GM12878 (cell line): ENCODE results near the gene BARX2. TPM values are rescaled to one million over a fixed set of nuclear protein-coding genes. Genes with fewer than 3 reads are reported as not detected.

Experiments used
- ATAC-seq: fragments of 200-7000 bp; cut with Tn5 transposase; 3 replicates; pipeline ENCODE4 v1.9.1; 2020; ENCODE audit warnings: mild to moderate bottlenecking, moderate library complexity
- BruUV-seq: library from RNA; stranded (reverse); fragments of 400-500 nt; replicated peaks from 2 replicates; lab custom pipeline; 2021; lab: Mats Ljungman, UMichigan
- CTCF ChIA-PET: fragments of 300-600 bp; sonication (Branson Sonifier 250); formaldehyde crosslinking; extraction: SDS; loops from one replicate; lab custom pipeline; 2021; ENCODE audit warnings: inconsistent platforms; lab: Yijun Ruan, JAX
- POLR2A ChIA-PET: fragments of 350-600 bp; formaldehyde crosslinking; extraction: SDS; loops from one replicate; lab custom pipeline; 2021; ENCODE audit warnings: inconsistent platforms; lab: Charles Lee
- RAD21 ChIA-PET: fragments of 300-600 bp; sonication (Branson Sonifier 250); formaldehyde crosslinking; loops from one replicate; lab custom pipeline; 2023; ENCODE audit warnings: antibody characterized with exemption; ENCODE audit not compliant: unreplicated experiment; lab: Charles Lee
- SMC1A ChIA-PET: fragments of 300-600 bp; sonication (Branson Sonifier 250); formaldehyde crosslinking; loops from one replicate; lab custom pipeline; 2023; ENCODE audit not compliant: unreplicated experiment, uncharacterized antibody; lab: Charles Lee
- DNase-seq: peaks from one replicate; pipeline ENCODE4 v3.0.0-alpha.2; 2011; ENCODE audit warnings: low read depth, low spot score
- FAIRE-seq: peaks from 3 replicates; lab custom pipeline; 2011; peaks lifted over from hg19 to GRCh38; lab: Jason Lieb, UNC
- H2AFZ ChIP-seq: 2 replicates; pipeline ENCODE4 v1.6.0; 2011; ENCODE audit warnings: low read depth, low read length, control low read depth; ENCODE audit not compliant: control insufficient read depth
- H3K27ac ChIP-seq: 2 replicates; pipeline ENCODE4 v1.5.1; 2011; ENCODE audit warnings: control low read depth; ENCODE audit not compliant: control insufficient read depth, insufficient read depth
- H3K27me3 ChIP-seq, 2 experiments: replicated peaks in 1 of 2; 2 replicates each; pipeline versions ENCODE4 v1.6.0 to v1.6.1; 2011; ENCODE audit warnings: low read length in 1 of 2; ENCODE audit not compliant: control insufficient read depth in 2 of 2, insufficient read depth in 2 of 2
- H3K36me3 ChIP-seq, 2 experiments: 2 replicates each; pipeline ENCODE4 v1.5.1; 2011; ENCODE audit warnings: low read length in 1 of 2; ENCODE audit not compliant: control insufficient read depth in 2 of 2, insufficient read depth in 2 of 2
- H3K4me1 ChIP-seq: 2 replicates; pipeline ENCODE4 v1.6.1; 2011; ENCODE audit warnings: mild to moderate bottlenecking, low read length, moderate library complexity, mixed read lengths; ENCODE audit not compliant: control insufficient read depth, insufficient read depth
- H3K4me2 ChIP-seq: 2 replicates; pipeline ENCODE4 v1.6.0; 2011; ENCODE audit warnings: control low read depth; ENCODE audit not compliant: control insufficient read depth, insufficient read depth
- H3K4me3 ChIP-seq: fragments of 200-600 bp; sonication (generic); 2 replicates; pipeline ENCODE4 v1.5.1; 2016
- H3K79me2 ChIP-seq: 2 replicates; pipeline ENCODE4 v1.6.0; 2011; ENCODE audit warnings: low read length; ENCODE audit not compliant: control insufficient read depth, insufficient read depth
- H3K9ac ChIP-seq: 2 replicates; pipeline ENCODE4 v1.8.0; 2011; ENCODE audit warnings: low read length, control low read depth, mixed read lengths; ENCODE audit not compliant: control insufficient read depth, insufficient read depth
- H3K9me3 ChIP-seq: replicated peaks from 3 replicates; pipeline ENCODE4 v1.5.1; 2011; ENCODE audit warnings: mild to moderate bottlenecking, low read length; ENCODE audit not compliant: control insufficient read depth, insufficient read depth
- H4K20me1 ChIP-seq: 2 replicates; pipeline ENCODE4 v1.6.0; 2011; ENCODE audit not compliant: control insufficient read depth, insufficient read depth
- BCL11A ChIP-seq: IDR thresholded peaks from 2 replicates; pipeline ENCODE4 v1.6.1; 2011; ENCODE audit warnings: low read depth, low read length
- BRCA1 ChIP-seq: IDR thresholded peaks from 2 replicates; pipeline ENCODE4 v1.6.1; 2011; ENCODE audit warnings: low read depth, low read length, improper control_type of control experiment
- CREM ChIP-seq: IDR thresholded peaks from 2 replicates; pipeline ENCODE4 v1.6.1; 2014; ENCODE audit warnings: antibody characterized with exemption, low read depth
- EZH2 ChIP-seq: IDR thresholded peaks from 2 replicates; pipeline ENCODE4 v1.6.1; 2012; ENCODE audit warnings: low read depth, mild to moderate bottlenecking, control low read depth, inconsistent platforms, low read length, borderline replicate concordance; ENCODE audit not compliant: control insufficient read depth
- FOS ChIP-seq: IDR thresholded peaks from 3 replicates; pipeline ENCODE4 v1.6.1; 2011; ENCODE audit warnings: borderline replicate concordance; ENCODE audit not compliant: insufficient read length; ENCODE audit errors: extremely low read depth
- FOXM1 ChIP-seq: IDR thresholded peaks from 2 replicates; pipeline ENCODE4 v1.6.1; 2012; ENCODE audit warnings: low read depth, mild to moderate bottlenecking, inconsistent platforms, low read length, moderate library complexity
- MEF2A ChIP-seq: IDR thresholded peaks from 2 replicates; pipeline ENCODE4 v1.6.1; 2011; ENCODE audit warnings: low read depth, mild to moderate bottlenecking, low read length, moderate library complexity; ENCODE audit not compliant: insufficient read depth
- MXI1 ChIP-seq: fragments of 150-350 bp; IDR thresholded peaks from 2 replicates; pipeline ENCODE4 v1.6.1; 2011; ENCODE audit warnings: low read depth, mild to moderate bottlenecking, inconsistent platforms, low read length, improper control_type of control experiment
- NFIC ChIP-seq: IDR thresholded peaks from 2 replicates; pipeline ENCODE4 v1.6.1; 2012; ENCODE audit warnings: low read depth, mild to moderate bottlenecking, inconsistent platforms, low read length, moderate library complexity
- NFXL1 ChIP-seq: fragments of 450-650 bp; IDR thresholded peaks from 2 replicates; pipeline ENCODE4 v1.6.1; 2017; ENCODE audit warnings: antibody characterized with exemption, mild to moderate bottlenecking, borderline replicate concordance
- PML ChIP-seq: IDR thresholded peaks from 2 replicates; pipeline ENCODE4 v1.6.1; 2012; ENCODE audit warnings: low read length, inconsistent platforms
- RAD21 ChIP-seq: IDR thresholded peaks from 2 replicates; pipeline ENCODE4 v1.6.1; 2011; ENCODE audit warnings: mild to moderate bottlenecking, low read depth, low read length, moderate library complexity; ENCODE audit not compliant: insufficient read depth
- SRF ChIP-seq, 2 experiments: IDR thresholded peaks; 2 replicates each; pipeline ENCODE4 v1.6.1; 2011; ENCODE audit warnings: low read depth in 2 of 2, low read length in 2 of 2, mild to moderate bottlenecking in 1 of 2, moderate library complexity in 1 of 2
- STAT1 ChIP-seq: fragments of 450-650 bp; conservative IDR thresholded peaks from 2 replicates; pipeline ENCODE4 v1.6.1; 2014; ENCODE audit warnings: antibody characterized with exemption, mild to moderate bottlenecking
- ZNF207 ChIP-seq: fragments of 450-650 bp; IDR thresholded peaks from 2 replicates; pipeline ENCODE4 v1.6.1; 2014; ENCODE audit warnings: antibody characterized with exemption, mild to moderate bottlenecking, borderline replicate concordance
- WGBS: methylation state at CpG from one replicate; pipeline ENCODE4 v1.1.6; 2016; ENCODE audit warnings: low lambda C conversion rate; ENCODE audit not compliant: insufficient replicate concordance, insufficient coverage; ENCODE audit errors: missing lambda C conversion rate; 5-methylcytosine and 5-hydroxymethylcytosine counted together
- in situ Hi-C: fragments of 300-500 bp; cut with MboI; formaldehyde crosslinking; loops from 9 replicates; pipeline ENCODE4 v1.14.3; 2018; ENCODE audit warnings: mixed read lengths
- intact Hi-C: fragments of 100-400 bp; cut with micrococcal nuclease; formaldehyde crosslinking; loops from one replicate; pipeline ENCODE4 v1.14.2; 2022; ENCODE audit not compliant: unreplicated experiment
- polyA plus RNA-seq, 11 experiments: library from polyadenylated mRNA; depleted of rRNA in 4 of 11; unstranded in 6 of 11; stranded (reverse) in 5 of 11; fragments of >200 nt; fragmentation: Nextera tagmentation in 4 of 11; fragmentation: Illumina TruSeq in 1 of 11; extraction: Ambion mirVana in 4 of 11; extraction: Trizol in 1 of 11; gene quantifications; 1 replicate in 1 of 11; 2 replicates in 10 of 11; pipeline versions ENCODE4 v1.2.1 to v1.2.3, GENCODE V29; 2011 to 2016; ENCODE audit warnings: inconsistent platforms in 2 of 11, missing spikeins in 2 of 11, low read depth in 1 of 11
- total RNA-seq, 4 experiments: library from RNA; depleted of rRNA in 3 of 4; stranded (reverse); fragments of >200 nt in 3 of 4; fragmentation: Illumina TruSeq in 1 of 4; extraction: Trizol in 1 of 4; gene quantifications; 2 replicates each; pipeline versions ENCODE4 v1.2.1 to v1.2.3, GENCODE V29; 2013 to 2021
- TF ChIP-seq, protein P1 (sequence below), 3 experiments: IDR thresholded peaks in 2 of 3; conservative IDR thresholded peaks in 1 of 3; 2 replicates each; pipeline ENCODE4 v1.5.1; 2011; ENCODE audit warnings: low read depth in 3 of 3, low read length in 3 of 3, mild to moderate bottlenecking in 3 of 3, control low read depth in 2 of 3, moderate library complexity in 2 of 3, inconsistent platforms in 1 of 3, mixed read lengths in 1 of 3; ENCODE audit not compliant: control insufficient read depth in 2 of 3, insufficient read depth in 1 of 3; ENCODE audit errors: extremely low read depth in 1 of 3
- TF ChIP-seq, protein P2 (sequence below): fragments of 450-650 bp; IDR thresholded peaks from 2 replicates; pipeline ENCODE4 v1.6.1; 2017; ENCODE audit warnings: low read depth, mild to moderate bottlenecking, moderate library complexity

Gene BARX2
- total and polyA plus RNA-seq, 10 of the 15 experiments (the other 5 are each of a cell fraction or from before 2014, with no cell fraction given) = 0.07 to 0.84 TPM; not detected in 8

- no peak for TF ChIP-seq FOXM1
- no peak for TF ChIP-seq FOS
- no peak for TF ChIP-seq CREM
- no peak for TF ChIP-seq NFXL1
Observed at GRCh38 chr11:129395432-129395831, 19.8 kb downstream of the BARX2 start (continued).

DNA sequence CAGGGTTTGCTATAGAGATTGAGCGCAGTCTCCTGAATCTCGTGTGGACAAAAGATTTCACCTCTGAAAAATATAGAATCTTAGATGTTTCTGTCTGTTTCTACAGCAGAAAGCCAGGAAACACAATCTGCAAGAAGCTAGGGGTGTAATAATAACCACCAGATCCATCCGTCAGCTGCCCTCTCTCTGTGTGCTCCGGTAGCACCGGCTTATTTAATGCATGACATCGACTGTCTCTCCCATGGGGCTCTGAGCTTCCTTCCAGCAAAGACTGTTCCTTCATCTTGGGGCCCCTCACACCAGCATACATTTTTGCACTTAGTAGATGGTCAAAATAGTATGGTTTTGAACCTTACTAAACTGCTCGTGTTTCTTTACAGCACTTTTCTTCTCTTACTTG is 20.2 kb downstream of the BARX2 start:
- Histone ChIP-seq H3K79me2 (no peaks in the 10 kb centered on the region), H3K9me3 (no peaks in the 10 kb centered on the region), H3K36me3 (no peaks in the 10 kb centered on the region), H3K4me3 (no peak overlapping the region), H3K27ac (no peak overlapping the region), H4K20me1 (no peaks in the 10 kb centered on the region), H3K9ac (no peak overlapping the region), H3K4me2 (no peak overlapping the region), H2AFZ (no peak overlapping the region), H3K27me3 (no peaks in the 10 kb centered on the region; a peak in 1 of 4 replicates), H3K4me1 (no peaks in the 10 kb centered on the region)
- no peak for FAIRE-seq
- POLR2A ChIA-PET = no interaction called here
- in situ Hi-C loops = no loop called here
- RAD21 ChIA-PET = no interaction called here
- WGBS = 51% methylated on average over 7 of the region's 7 CpGs
- intact Hi-C loops = no loop called here
- SMC1A ChIA-PET = no interaction called here
- BruUV-seq = no TSS peak
- DNase-seq = no peak
- CTCF ChIA-PET = interaction anchor here (2.9 kb wide), 1 partner anchor 13 kb away, joined by 8 read pairs; no protein-coding TSS in a partner anchor
- ATAC-seq = no peak
- TF ChIP-seq EZH2 (no peak), ZNF207 (no peak), NFIC (no peak), BCL11A (no peak), MXI1 (no peak), PML (no peak), SRF (IDR thresholded peaks at IDR 0.05; ENCODE audit: low read depth in 2 of 2, low read length in 2 of 2) (no peak), STAT1 (no peak), BRCA1 (no peak), RAD21 (no peak), MEF2A (no peak)
- TF ChIP-seq, protein P1, sequence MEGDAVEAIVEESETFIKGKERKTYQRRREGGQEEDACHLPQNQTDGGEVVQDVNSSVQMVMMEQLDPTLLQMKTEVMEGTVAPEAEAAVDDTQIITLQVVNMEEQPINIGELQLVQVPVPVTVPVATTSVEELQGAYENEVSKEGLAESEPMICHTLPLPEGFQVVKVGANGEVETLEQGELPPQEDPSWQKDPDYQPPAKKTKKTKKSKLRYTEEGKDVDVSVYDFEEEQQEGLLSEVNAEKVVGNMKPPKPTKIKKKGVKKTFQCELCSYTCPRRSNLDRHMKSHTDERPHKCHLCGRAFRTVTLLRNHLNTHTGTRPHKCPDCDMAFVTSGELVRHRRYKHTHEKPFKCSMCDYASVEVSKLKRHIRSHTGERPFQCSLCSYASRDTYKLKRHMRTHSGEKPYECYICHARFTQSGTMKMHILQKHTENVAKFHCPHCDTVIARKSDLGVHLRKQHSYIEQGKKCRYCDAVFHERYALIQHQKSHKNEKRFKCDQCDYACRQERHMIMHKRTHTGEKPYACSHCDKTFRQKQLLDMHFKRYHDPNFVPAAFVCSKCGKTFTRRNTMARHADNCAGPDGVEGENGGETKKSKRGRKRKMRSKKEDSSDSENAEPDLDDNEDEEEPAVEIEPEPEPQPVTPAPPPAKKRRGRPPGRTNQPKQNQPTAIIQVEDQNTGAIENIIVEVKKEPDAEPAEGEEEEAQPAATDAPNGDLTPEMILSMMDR (IDR thresholded peaks at IDR 0.05 in 2 of 3, conservative IDR thresholded peaks at IDR 0.05 in 1 of 3; ENCODE audit: control insufficient read depth in 2 of 3, extremely low read depth in 1 of 3, insufficient read depth in 1 of 3, low read depth in 3 of 3, low read length in 3 of 3) = no peak
- TF ChIP-seq, protein P2, sequence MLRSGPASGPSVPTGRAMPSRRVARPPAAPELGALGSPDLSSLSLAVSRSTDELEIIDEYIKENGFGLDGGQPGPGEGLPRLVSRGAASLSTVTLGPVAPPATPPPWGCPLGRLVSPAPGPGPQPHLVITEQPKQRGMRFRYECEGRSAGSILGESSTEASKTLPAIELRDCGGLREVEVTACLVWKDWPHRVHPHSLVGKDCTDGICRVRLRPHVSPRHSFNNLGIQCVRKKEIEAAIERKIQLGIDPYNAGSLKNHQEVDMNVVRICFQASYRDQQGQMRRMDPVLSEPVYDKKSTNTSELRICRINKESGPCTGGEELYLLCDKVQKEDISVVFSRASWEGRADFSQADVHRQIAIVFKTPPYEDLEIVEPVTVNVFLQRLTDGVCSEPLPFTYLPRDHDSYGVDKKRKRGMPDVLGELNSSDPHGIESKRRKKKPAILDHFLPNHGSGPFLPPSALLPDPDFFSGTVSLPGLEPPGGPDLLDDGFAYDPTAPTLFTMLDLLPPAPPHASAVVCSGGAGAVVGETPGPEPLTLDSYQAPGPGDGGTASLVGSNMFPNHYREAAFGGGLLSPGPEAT = no peak
